SK-N-MC (cell line): ENCODE data around the gene FRMD6.

Source experiments
- EZH2 ChIP-seq: fragments of 200-600 bp; sonication (generic); IDR thresholded peaks from one replicate; pipeline ENCODE4 v1.6.1; 2017; ENCODE audit warnings: antibody characterized with exemption
- FOXP2 ChIP-seq: optimal IDR thresholded peaks from 2 replicates; pipeline ENCODE3; 2011; ENCODE audit warnings: mild to moderate bottlenecking, moderate library complexity; ENCODE audit not compliant: insufficient read depth; ENCODE audit errors: extremely low read length, control extremely low read depth
- POLR2AphosphoS5 ChIP-seq: IDR thresholded peaks from 2 replicates; pipeline ENCODE4 v1.6.1; 2012; ENCODE audit warnings: mild to moderate bottlenecking, low read depth, low read length, borderline replicate concordance

DNA sequence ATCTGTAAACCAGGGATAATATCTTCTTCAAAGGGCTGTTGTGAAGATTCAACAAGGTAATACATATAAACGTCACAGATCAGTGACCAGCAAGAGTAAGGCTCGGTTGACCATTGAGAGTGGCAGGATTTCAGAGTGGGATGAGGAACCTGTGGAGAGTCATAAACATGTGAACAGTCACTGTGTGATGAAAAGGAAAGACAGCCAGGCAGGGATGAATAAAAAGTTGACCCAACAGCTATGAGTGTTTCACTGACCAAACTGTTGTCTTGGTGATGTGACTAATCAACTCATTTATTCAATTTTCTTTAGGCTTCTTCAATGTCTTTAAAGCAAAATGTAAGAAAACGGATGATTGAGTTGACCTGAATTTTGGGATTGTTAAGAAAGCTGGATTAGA, 8.6 kb upstream of the FRMD6 start:
- TF ChIP-seq EZH2 (no peak), POLR2AphosphoS5 (no peak), FOXP2 (no peak)
